WERI-Rb-1 (cell line): ENCODE data around the gene OR4K17.
"Not testable (repeated sequence)": the region's sequence is repeated elsewhere in the genome, so short reads cannot be mapped to it uniquely, and the experiment has no call there.

Experiments
- DNase-seq: peaks from one replicate; pipeline ENCODE4 v3.0.0-alpha.2; 2020
- H3K27ac ChIP-seq: fragments of 250-450 bp; sonication (Bioruptor Pico); 2 replicates; pipeline ENCODE4 v1.5.1; 2020; ENCODE audit warnings: mild to moderate bottlenecking, moderate library complexity
- H3K27me3 ChIP-seq: fragments of 250-450 bp; sonication (Bioruptor Pico); 2 replicates; pipeline ENCODE4 v1.5.1; 2021; ENCODE audit warnings: mild to moderate bottlenecking, low read depth, moderate library complexity; ENCODE audit not compliant: insufficient read depth, severe bottlenecking
- H3K36me3 ChIP-seq: fragments of 250-450 bp; sonication (Bioruptor Pico); 2 replicates; pipeline ENCODE4 v1.5.1; 2020; ENCODE audit warnings: mild to moderate bottlenecking, moderate library complexity
- H3K4me3 ChIP-seq: 2 replicates; pipeline ENCODE4 v1.5.1; 2011; ENCODE audit warnings: low read depth, mild to moderate bottlenecking, control low read depth, low read length
- H3K9me3 ChIP-seq: fragments of 250-450 bp; sonication (Bioruptor Pico); 2 replicates; pipeline ENCODE4 v1.5.1; 2021; ENCODE audit warnings: mild to moderate bottlenecking, moderate library complexity; ENCODE audit not compliant: severe bottlenecking
- TF ChIP-seq, protein P1 (sequence below): IDR thresholded peaks from 2 replicates; pipeline ENCODE4 v1.5.1; 2011; ENCODE audit warnings: low read depth, mild to moderate bottlenecking, control low read depth, inconsistent platforms, low read length

The OR4K17 gene, protein sequence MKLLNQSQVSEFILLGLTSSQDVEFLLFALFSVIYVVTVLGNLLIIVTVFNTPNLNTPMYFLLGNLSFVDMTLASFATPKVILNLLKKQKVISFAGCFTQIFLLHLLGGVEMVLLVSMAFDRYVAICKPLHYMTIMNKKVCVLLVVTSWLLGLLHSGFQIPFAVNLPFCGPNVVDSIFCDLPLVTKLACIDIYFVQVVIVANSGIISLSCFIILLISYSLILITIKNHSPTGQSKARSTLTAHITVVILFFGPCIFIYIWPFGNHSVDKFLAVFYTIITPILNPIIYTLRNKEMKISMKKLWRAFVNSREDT

DNA sequence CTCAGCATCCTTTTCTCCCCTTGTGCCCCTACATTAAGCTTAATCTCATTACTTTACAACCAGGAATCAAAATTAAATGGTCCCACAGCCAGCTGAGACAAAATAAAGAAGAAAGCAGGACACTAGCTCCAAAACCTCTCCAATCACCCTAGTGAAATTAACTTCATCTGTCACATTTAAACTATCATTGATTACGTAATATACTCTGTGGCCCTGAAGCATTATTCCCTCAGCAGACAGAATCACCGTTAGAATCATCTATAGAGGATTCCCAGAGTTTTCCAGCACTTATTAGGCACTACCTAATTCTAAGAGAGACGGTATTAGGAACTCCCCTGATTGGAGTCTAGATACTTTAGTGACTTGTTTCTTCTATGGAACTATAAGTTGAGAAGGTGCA, at the start of gene OR4K17:
Gene OR4K17, plus strand, starts transcription at position 302 of the 400 bp plus-strand sequence. CDS start 6,761 bp downstream, outside the sequence.
- no peak for DNase-seq
- Histone ChIP-seq H3K36me3 (no peaks in the 10 kb centered on the region), H3K27me3 (peaks cover 21% of the 10 kb centered on the region), H3K9me3 (no peaks in the 10 kb centered on the region), H3K4me3 (no peak within 1 kb of the TSS), H3K27ac (no peak within 1 kb of the TSS)
- TF ChIP-seq, protein P1, sequence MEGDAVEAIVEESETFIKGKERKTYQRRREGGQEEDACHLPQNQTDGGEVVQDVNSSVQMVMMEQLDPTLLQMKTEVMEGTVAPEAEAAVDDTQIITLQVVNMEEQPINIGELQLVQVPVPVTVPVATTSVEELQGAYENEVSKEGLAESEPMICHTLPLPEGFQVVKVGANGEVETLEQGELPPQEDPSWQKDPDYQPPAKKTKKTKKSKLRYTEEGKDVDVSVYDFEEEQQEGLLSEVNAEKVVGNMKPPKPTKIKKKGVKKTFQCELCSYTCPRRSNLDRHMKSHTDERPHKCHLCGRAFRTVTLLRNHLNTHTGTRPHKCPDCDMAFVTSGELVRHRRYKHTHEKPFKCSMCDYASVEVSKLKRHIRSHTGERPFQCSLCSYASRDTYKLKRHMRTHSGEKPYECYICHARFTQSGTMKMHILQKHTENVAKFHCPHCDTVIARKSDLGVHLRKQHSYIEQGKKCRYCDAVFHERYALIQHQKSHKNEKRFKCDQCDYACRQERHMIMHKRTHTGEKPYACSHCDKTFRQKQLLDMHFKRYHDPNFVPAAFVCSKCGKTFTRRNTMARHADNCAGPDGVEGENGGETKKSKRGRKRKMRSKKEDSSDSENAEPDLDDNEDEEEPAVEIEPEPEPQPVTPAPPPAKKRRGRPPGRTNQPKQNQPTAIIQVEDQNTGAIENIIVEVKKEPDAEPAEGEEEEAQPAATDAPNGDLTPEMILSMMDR: no peak

DNA sequence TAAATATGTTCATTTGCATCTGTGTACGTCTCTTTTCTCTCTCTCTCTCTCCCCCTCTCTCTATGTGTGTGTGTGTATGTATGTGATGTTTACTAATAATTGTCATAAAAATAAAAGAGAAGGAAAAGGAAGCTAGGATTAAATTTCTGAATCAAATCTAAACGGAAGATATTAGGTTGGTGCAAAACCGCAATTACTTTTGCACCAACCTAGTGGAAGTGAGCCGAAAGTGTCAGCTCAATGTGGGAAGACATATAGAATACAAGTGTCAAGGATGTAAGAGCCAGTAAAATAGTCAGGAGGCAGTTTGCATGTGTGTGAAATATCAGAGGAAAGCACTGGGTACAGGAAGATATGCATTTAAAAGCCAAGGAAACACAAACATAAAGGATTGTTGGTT, 18.5 kb upstream of the OR4K17 start:
- H3K27ac ChIP-seq: no peak overlapping the region
- no peaks in the 10 kb centered on the region for H3K9me3 ChIP-seq
- H3K27me3 ChIP-seq: peaks cover 22% of the 10 kb centered on the region

DNA sequence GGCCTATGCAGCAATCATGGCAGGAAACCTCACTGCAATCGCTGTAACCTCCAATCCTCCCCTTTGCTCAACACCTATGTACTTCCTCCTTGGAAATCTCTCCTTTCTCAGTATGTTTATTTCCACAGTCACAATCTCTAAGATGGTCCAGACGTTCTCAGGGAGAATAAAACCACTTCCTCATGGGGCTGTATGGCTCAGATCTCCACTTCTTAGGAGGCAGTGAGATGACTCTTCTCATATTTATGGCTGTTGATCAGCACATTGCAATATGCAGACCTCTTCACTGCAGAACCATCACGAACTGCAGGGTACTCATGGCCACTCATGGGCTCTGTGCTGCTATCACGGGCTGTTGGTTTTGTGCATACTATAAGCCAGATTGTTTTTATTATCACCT, 17.1 kb upstream of the OR4K17 start:
- no peaks in the 10 kb centered on the region for H3K36me3 ChIP-seq
- no peaks in the 10 kb centered on the region for H3K9me3 ChIP-seq
- TF ChIP-seq, protein P1: no peak
- DNase-seq: no peak
- H3K4me3 ChIP-seq: no peak overlapping the region
- no peak overlapping the region for H3K27ac ChIP-seq
- peaks cover 23% of the 10 kb centered on the region for H3K27me3 ChIP-seq

More for the DNA sequence above, 18.5 kb upstream of the OR4K17 start:
- Histone ChIP-seq H3K4me3 (no peak overlapping the region), H3K36me3 (no peaks in the 10 kb centered on the region)
- TF ChIP-seq, protein P1: no peak
- DNase-seq: no peak

DNA sequence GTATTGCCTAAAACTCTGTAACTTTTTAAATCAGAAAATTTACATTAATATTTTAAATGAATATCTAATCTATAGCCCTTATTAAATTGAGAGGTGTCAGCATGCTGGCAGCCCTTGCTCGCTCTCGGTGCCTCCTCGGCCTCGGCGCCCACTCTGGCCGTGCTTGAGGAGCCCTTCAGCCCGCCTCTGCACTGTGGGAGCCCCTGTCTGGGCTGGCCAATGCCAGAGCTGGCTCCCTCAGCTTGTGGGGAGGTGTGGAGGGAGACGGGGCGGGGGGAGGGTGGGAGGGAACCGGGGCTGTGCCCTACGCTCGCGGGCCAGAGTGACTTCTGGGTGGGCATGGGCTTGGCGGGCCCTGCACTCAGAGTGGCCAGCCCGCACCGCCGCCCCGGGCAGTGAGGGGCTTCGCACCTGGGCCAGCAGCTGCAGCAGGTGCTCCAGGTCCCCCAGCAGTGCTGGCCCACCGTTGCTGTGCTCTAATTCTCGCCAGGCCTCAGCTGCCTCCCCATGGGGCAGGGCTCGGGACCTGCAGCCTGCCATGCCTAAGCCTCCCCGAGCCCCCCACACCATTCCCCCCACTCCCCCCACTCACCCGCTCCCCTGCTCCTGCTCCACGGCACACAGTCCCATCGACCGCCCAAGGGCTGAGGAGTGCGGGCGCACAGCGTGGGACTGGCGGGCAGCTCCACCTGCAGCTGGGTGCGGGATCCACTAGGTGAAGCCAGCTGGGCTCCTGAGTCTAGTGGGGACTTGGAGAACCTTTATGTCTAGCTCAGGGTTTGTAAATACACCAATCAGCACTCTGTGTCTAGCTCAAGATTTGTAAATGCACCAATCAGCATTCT, 11.4 kb upstream of the OR4K17 start:
- DNase-seq, H3K27ac ChIP-seq, H3K4me3 ChIP-seq, H3K9me3 ChIP-seq, H3K36me3 ChIP-seq: not testable (repeated sequence)
- H3K27me3 ChIP-seq: peaks cover 21% of the 10 kb centered on the region

DNA sequence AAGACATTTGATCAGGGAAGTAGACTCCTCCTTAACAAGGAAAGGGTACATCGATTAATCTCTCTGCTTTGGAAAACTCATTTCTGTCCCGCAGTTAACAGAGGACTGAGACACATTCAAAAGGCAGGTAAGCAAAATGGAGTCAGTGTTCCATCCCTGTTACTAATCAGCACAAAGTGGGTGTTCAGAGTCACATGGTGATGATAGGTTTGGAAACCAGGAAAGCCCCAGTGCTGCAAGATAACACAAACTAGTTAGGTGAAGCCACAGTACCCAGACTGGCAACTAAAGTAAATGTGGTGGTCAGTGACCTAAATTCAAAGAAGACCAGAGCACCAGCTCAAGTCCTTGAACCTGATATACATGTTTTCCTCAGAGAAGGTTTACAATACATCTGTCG, 1.8 kb downstream of the OR4K17 start:
- Histone ChIP-seq H3K4me3 (no peak overlapping the region), H3K27ac (no peak overlapping the region), H3K27me3 (peaks cover 21% of the 10 kb centered on the region), H3K36me3 (no peaks in the 10 kb centered on the region), H3K9me3 (no peaks in the 10 kb centered on the region)
- TF ChIP-seq, protein P1: no peak
- DNase-seq: no peak

DNA sequence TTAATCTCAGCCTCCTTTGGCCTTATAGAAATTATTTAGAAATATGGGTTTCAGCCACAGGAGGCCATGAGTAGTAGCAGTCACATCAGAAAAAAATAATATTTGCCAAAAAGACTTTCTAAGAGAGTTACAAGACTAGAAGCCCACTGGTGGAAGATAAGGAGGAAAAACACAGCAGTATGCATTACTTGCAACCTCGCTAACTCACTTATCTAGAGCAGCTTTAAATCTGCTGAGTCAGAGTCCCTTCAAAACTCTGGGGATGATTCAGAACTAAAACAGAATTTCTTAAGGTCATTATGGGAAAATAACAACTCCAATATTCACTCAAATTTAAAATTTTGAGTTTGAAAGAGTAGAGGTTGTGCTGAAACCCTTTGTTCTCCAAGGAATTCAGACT, 6.2 kb downstream of the OR4K17 start:
- Histone ChIP-seq H3K27me3 (peaks cover 8% of the 10 kb centered on the region), H3K9me3 (peaks cover 4% of the 10 kb centered on the region)

More for the DNA sequence above, 6.2 kb downstream of the OR4K17 start:
- Histone ChIP-seq H3K4me3 (no peak overlapping the region), H3K36me3 (no peaks in the 10 kb centered on the region), H3K27ac (no peak overlapping the region)
- DNase-seq: no peak
- TF ChIP-seq, protein P1: no peak
